A673 (cell line): Measurements from ENCODE around the gene WRNIP1.

Experiments used
- CTCF ChIP-seq: fragments of 300-800, 200-600 bp; sonication (generic); conservative IDR thresholded peaks from 2 replicates; pipeline ENCODE4 v1.5.1; 2017; ENCODE audit warnings: low read depth, mild to moderate bottlenecking, antibody characterized with exemption, low read length, moderate library complexity, mixed read lengths
- EZH2 ChIP-seq: fragments of 200-600 bp; sonication (generic); IDR thresholded peaks from 2 replicates; pipeline ENCODE4 v1.6.1; 2017; ENCODE audit warnings: borderline replicate concordance, low read depth, mild to moderate bottlenecking, mixed read lengths, antibody characterized with exemption, low read length; ENCODE audit not compliant: poor library complexity, severe bottlenecking

- TF ChIP-seq CTCF (no peak), EZH2 (no peak)
These were observed 53.4 kb downstream of the WRNIP1 start for GRCh38 chr6:2818593-2818992.
